Measurements from ENCODE around the gene POC5.

DNA sequence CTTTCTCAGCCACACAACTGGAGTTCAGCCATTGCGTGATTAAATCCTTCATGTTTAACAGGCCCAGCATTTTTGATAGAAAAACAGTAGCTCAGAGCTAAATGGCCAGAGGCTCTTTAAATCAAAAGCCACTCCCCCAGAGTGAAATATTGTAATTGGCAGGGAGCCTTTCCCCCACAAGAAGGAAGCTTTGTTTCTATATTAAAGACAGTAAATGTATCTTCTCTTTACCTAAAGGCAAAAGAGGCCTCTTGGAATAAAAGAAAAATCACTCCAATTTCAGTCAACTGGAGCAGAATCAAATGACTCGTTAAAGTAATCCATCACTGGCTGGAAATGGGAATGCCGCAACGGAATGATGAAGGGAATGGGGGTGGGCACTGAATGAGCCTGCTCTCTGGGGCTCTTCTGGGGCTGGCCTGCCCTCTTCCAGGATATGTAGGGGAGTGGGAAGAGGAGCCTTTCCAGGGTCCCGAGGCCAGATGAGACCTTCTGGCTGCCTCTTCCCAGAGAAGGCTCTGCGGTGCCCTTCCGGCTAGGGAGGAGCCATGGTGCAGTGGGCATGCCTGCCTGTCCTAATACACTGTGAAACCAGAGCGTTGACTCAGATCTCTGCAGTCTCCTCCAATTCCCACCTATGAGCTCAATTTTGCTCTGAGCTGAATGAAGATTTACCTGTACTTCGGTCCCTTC, 60.8 kb downstream of the POC5 start:
- TF ChIP-seq, protein P1, sequence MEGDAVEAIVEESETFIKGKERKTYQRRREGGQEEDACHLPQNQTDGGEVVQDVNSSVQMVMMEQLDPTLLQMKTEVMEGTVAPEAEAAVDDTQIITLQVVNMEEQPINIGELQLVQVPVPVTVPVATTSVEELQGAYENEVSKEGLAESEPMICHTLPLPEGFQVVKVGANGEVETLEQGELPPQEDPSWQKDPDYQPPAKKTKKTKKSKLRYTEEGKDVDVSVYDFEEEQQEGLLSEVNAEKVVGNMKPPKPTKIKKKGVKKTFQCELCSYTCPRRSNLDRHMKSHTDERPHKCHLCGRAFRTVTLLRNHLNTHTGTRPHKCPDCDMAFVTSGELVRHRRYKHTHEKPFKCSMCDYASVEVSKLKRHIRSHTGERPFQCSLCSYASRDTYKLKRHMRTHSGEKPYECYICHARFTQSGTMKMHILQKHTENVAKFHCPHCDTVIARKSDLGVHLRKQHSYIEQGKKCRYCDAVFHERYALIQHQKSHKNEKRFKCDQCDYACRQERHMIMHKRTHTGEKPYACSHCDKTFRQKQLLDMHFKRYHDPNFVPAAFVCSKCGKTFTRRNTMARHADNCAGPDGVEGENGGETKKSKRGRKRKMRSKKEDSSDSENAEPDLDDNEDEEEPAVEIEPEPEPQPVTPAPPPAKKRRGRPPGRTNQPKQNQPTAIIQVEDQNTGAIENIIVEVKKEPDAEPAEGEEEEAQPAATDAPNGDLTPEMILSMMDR (IDR thresholded peaks at IDR 0.05; ENCODE audit: insufficient read depth, low read length) = no peak
- TF ChIP-seq, protein P2, sequence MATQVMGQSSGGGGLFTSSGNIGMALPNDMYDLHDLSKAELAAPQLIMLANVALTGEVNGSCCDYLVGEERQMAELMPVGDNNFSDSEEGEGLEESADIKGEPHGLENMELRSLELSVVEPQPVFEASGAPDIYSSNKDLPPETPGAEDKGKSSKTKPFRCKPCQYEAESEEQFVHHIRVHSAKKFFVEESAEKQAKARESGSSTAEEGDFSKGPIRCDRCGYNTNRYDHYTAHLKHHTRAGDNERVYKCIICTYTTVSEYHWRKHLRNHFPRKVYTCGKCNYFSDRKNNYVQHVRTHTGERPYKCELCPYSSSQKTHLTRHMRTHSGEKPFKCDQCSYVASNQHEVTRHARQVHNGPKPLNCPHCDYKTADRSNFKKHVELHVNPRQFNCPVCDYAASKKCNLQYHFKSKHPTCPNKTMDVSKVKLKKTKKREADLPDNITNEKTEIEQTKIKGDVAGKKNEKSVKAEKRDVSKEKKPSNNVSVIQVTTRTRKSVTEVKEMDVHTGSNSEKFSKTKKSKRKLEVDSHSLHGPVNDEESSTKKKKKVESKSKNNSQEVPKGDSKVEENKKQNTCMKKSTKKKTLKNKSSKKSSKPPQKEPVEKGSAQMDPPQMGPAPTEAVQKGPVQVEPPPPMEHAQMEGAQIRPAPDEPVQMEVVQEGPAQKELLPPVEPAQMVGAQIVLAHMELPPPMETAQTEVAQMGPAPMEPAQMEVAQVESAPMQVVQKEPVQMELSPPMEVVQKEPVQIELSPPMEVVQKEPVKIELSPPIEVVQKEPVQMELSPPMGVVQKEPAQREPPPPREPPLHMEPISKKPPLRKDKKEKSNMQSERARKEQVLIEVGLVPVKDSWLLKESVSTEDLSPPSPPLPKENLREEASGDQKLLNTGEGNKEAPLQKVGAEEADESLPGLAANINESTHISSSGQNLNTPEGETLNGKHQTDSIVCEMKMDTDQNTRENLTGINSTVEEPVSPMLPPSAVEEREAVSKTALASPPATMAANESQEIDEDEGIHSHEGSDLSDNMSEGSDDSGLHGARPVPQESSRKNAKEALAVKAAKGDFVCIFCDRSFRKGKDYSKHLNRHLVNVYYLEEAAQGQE (IDR thresholded peaks at IDR 0.05; ENCODE audit: insufficient replicate concordance, low read depth) = no peak
